Ascending aorta (tissue), 2 donors: Measurements from ENCODE around the gene CHRNB1. TPM values are rescaled to one million over a fixed set of nuclear protein-coding genes. Genes with fewer than 3 reads are reported as not detected.
"Not testable (repeated sequence)": the region's sequence is repeated elsewhere in the genome, so short reads cannot be mapped to it uniquely, and the experiment has no call there.

Source experiments
- DNase-seq, 2 donors: peaks; one replicate each; pipeline ENCODE4 v3.0.0-alpha.2; 2019; ENCODE audit warnings: low spot score in 2 of 2
- H3K27ac ChIP-seq, 2 donors: fragments of 200-600 bp; sonication (generic); one replicate each; pipeline ENCODE4 v1.5.1; 2016 to 2017; ENCODE audit warnings: mild to moderate bottlenecking in 1 of 2
- H3K27me3 ChIP-seq: fragments of 200-600 bp; sonication (generic); one replicate; pipeline ENCODE4 v1.5.1; 2017
- H3K36me3 ChIP-seq, 2 donors: fragments of 200-600 bp; sonication (generic); one replicate each; pipeline ENCODE4 v1.5.1; 2016
- H3K4me1 ChIP-seq, 2 donors: fragments of 200-600 bp; sonication (generic); one replicate each; pipeline ENCODE4 v1.5.1; 2016 to 2017; ENCODE audit warnings: mild to moderate bottlenecking in 1 of 2
- H3K4me3 ChIP-seq, 2 donors: fragments of 200-600 bp; sonication (generic); one replicate each; pipeline ENCODE4 v1.5.1; 2016 to 2017; ENCODE audit warnings: mild to moderate bottlenecking in 1 of 2
- H3K9me3 ChIP-seq, 2 donors: fragments of 200-600 bp; sonication (generic); one replicate each; pipeline ENCODE4 v1.5.1; 2016
- CTCF ChIP-seq, 3 experiments: fragments of 200-600 bp in 2 of 3; fragments of 450-650 bp in 1 of 3; sonication (generic) in 2 of 3; IDR thresholded peaks; one replicate each; pipeline ENCODE4 v1.5.1; 2016 to 2019; ENCODE audit warnings: antibody characterized with exemption in 3 of 3, mild to moderate bottlenecking in 1 of 3, moderate library complexity in 1 of 3
- intact Hi-C: fragments of 100-400 bp; cut with DNase I; formaldehyde crosslinking; loops from one replicate; pipeline ENCODE4 v1.15.1; 2023
- total RNA-seq: library from RNA; depleted of rRNA; stranded (reverse); fragments of >200 nt; gene quantifications from one replicate; pipeline ENCODE4 v1.1.0, GENCODE V29; 2016

CHRNB1 gene
- total RNA-seq, 1 donor from 2014 or later = 5.0 TPM

- Histone ChIP-seq H3K4me1 (peaks cover 0 to 22% of the 10 kb centered on the region in 2 donors), H3K27ac (peak overlapping the region; percentile 43 to 57), H3K27me3 (no peaks in the 10 kb centered on the region), H3K4me3 (no peak overlapping the region), H3K9me3 (no peaks in the 10 kb centered on the region), H3K36me3 (peaks cover 46 to 50% of the 10 kb centered on the region in 2 donors)
- TF ChIP-seq CTCF (IDR thresholded peaks at IDR 0.05) = no peak
- intact Hi-C loops = no loop called here
- DNase-seq = no peak
Observed at GRCh38 chr17:7466318-7466638, 21.4 kb downstream of the CHRNB1 start.

DNA sequence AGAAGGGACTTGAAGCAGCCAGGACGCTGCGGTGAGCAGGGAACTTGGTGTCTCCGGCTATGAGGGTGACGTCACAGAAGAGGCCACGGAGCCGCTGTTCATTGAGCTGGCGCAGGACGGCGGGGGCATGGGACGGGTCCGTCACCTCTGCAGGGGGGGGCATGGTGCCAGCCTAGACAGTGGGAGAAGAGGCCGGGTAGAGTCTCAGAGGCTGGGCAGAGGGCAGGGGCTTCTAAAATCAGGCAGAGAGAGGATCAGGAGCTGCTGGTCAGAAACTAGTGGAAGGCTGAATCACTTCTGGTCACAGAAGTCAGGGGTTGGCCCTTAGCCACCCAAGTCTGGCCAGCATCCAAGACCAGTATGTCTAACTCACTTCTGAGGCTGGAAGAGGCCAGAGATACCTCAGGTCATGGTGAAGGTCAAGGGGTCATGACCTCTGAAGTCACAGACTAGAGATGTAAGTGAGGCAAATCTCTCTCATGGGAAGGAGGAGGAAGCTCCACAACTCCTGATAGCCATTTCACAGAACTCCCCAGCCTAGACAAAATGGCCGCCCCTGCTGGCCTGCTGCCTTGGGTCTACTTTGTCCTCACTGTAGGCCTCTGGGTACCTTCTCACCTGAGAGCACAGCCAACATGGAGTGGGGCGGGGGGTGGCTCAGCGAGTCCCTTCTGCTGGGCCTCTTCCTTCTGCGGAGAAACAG lies 21.9 kb downstream of the CHRNB1 start:
- Histone ChIP-seq H3K36me3 (peaks cover 41 to 46% of the 10 kb centered on the region in 2 donors), H3K4me1 (peaks cover 0 to 22% of the 10 kb centered on the region in 2 donors), H3K27ac (peak overlapping the region; percentile 43 to 57), H3K4me3 (no peak overlapping the region), H3K27me3 (no peaks in the 10 kb centered on the region), H3K9me3 (no peaks in the 10 kb centered on the region)
- DNase-seq = peak in 1 of 2 donors; percentile 85
- TF ChIP-seq CTCF (IDR thresholded peaks at IDR 0.05) = no peak
- intact Hi-C loops = no loop called here

DNA sequence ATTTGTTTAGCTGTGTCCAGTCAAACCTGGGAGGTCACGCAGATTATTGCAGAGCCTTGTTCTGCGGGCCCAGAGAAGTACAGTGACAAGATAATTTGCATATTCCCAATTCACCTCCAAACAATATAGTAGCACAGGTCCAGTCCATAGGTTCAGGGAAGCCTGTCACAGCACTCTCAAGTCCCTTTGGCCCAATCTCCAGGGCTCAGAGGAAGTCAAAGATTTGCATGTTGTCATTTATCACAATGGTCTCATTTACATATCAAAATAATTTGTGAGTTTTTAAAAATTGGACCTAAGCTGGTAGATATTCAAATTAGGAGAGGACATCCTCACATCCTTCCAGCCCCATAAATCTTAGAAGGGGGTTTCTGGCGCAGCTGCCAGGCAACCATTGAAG lies 22.6 kb downstream of the CHRNB1 start:
- DNase-seq = no peak
- Histone ChIP-seq H3K4me1 (peaks cover 0 to 22% of the 10 kb centered on the region in 2 donors), H3K4me3 (no peak overlapping the region), H3K9me3 (no peaks in the 10 kb centered on the region), H3K36me3 (peaks cover 34 to 39% of the 10 kb centered on the region in 2 donors), H3K27ac (peak overlapping the region; percentile 3 to 57), H3K27me3 (no peaks in the 10 kb centered on the region)
- intact Hi-C loops = no loop called here
- no peak for TF ChIP-seq CTCF (IDR thresholded peaks at IDR 0.05)

GRCh38 chr17:7468290-7468689 lies 23.4 kb downstream of the CHRNB1 start:
- Histone ChIP-seq H3K4me1 (peaks cover 0 to 22% of the 10 kb centered on the region in 2 donors), H3K27ac (no peak overlapping the region), H3K4me3 (no peak overlapping the region), H3K27me3 (no peaks in the 10 kb centered on the region), H3K36me3 (peaks cover 26 to 31% of the 10 kb centered on the region in 2 donors), H3K9me3 (no peaks in the 10 kb centered on the region)
- DNase-seq = no peak
- intact Hi-C loops = no loop called here
- TF ChIP-seq CTCF (IDR thresholded peaks at IDR 0.05) = no peak

DNA sequence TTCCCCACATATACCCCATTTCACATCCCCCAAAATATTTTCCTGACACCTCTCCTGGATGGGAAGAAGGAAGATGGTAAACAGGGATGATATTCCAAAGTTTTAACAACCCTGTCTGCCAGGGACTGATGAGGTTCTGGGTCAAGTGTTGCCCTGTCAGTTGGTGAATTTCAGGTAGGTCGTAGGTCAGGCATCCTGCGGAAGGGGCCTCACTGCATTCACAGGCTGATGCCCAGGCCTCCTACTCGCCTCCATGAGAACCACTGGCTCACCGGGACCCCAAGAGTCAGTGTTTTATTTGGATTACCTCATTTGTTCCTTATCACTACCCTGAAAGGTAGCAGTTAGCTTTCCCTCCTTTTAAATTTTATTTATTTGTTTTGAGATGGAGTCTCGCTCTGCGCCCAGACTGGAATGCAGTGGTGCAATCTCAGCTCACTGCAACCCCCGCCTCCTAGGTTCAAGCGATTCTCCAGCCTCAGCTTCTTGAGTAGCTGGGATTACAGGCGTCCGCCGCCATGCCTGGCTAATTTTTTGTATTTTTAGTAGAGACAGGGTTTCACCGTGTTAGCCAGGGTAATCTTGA lies 24.0 kb downstream of the CHRNB1 start:
- H3K27ac ChIP-seq = no peak overlapping the region
- H3K4me3 ChIP-seq = no peak overlapping the region
- intact Hi-C loops = no loop called here
- peaks cover 22 to 25% of the 10 kb centered on the region in 2 donors for H3K36me3 ChIP-seq
- H3K27me3 ChIP-seq = no peaks in the 10 kb centered on the region
- peaks cover 0 to 22% of the 10 kb centered on the region in 2 donors for H3K4me1 ChIP-seq
- H3K9me3 ChIP-seq = no peaks in the 10 kb centered on the region
- DNase-seq = no peak
- TF ChIP-seq CTCF (IDR thresholded peaks at IDR 0.05) = no peak

DNA sequence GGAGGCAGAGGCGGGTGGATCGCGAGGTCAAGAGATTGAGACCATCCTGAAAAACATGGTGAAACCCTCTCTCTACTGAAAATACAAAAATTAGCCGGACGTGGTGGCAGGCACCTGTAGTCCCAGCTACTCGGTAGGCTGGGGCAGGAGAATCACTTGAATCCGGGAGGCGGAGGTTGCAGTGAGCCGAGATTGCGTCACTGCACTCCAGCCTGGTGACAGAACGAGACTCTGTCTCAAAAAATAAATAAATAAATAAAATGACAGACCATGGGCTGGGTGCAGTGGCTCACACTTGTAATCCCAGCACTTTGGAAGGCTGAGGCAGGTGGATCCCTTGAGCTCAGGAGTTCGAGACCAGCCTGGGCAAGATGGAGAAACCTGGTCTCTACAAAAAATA lies 25.0 kb downstream of the CHRNB1 start:
- H3K4me3 ChIP-seq, H3K9me3 ChIP-seq, intact Hi-C loops, DNase-seq, H3K27ac ChIP-seq, H3K27me3 ChIP-seq: not testable (repeated sequence)
- Histone ChIP-seq H3K4me1 (peaks cover 0 to 25% of the 10 kb centered on the region in 2 donors), H3K36me3 (peaks cover 14 to 16% of the 10 kb centered on the region in 2 donors)

- intact Hi-C loops = not testable (repeated sequence)
Observed at GRCh38 chr17:7470457-7470973, 25.7 kb downstream of the CHRNB1 start.

More at GRCh38 chr17:7470457-7470973, 25.7 kb downstream of the CHRNB1 start:
- H3K27me3 ChIP-seq, DNase-seq, H3K9me3 ChIP-seq, H3K4me3 ChIP-seq, H3K27ac ChIP-seq: not testable (repeated sequence)
- Histone ChIP-seq H3K36me3 (peaks cover 12% of the 10 kb centered on the region in 2 donors), H3K4me1 (peaks cover 0 to 28% of the 10 kb centered on the region in 2 donors)
